ENCODE measurements around the gene GCNT1.
"Not testable (repeated sequence)": the region's sequence is repeated elsewhere in the genome, so short reads cannot be mapped to it uniquely, and the experiment has no call there.

GCNT1 gene

GRCh38 chr9:76490249-76490990, 31.4 kb downstream of the GCNT1 start:
- H3K9me3 ChIP-seq (ENCODE audit: control insufficient read depth, insufficient read depth, low read length) = no peaks in the 10 kb centered on the region
- H3K36me3 ChIP-seq (ENCODE audit: insufficient read depth, low read length) = no peaks in the 10 kb centered on the region
- H3K9ac ChIP-seq (ENCODE audit: low read depth, low read length) = no peak overlapping the region
- no peaks in the 10 kb centered on the region for H3K4me1 ChIP-seq (ENCODE audit: insufficient read depth, low read length)

GRCh38 chr9:76491056-76491455, 32.1 kb downstream of the GCNT1 start:
- not testable (repeated sequence) for H3K9ac ChIP-seq (ENCODE audit: low read depth, low read length); H3K36me3 ChIP-seq (ENCODE audit: insufficient read depth, low read length); H3K4me1 ChIP-seq (ENCODE audit: insufficient read depth, low read length); H3K9me3 ChIP-seq (ENCODE audit: control insufficient read depth, insufficient read depth, low read length)

- H3K9me3 ChIP-seq (ENCODE audit: control insufficient read depth, insufficient read depth, low read length); H3K9ac ChIP-seq (ENCODE audit: low read depth, low read length); H3K4me1 ChIP-seq (ENCODE audit: insufficient read depth, low read length); H3K36me3 ChIP-seq (ENCODE audit: insufficient read depth, low read length): not testable (repeated sequence)
Measured at GRCh38 chr9:76493496-76493895, 34.5 kb downstream of the GCNT1 start.

- no peak overlapping the region for H3K9ac ChIP-seq (ENCODE audit: low read depth, low read length)
Measured at GRCh38 chr9:76500061-76500460, 41.1 kb downstream of the GCNT1 start.

GRCh38 chr9:76502746-76503145, 43.8 kb downstream of the GCNT1 start:
- Histone ChIP-seq H3K4me1 (ENCODE audit: insufficient read depth, low read length) (no peaks in the 10 kb centered on the region), H3K9me3 (ENCODE audit: control insufficient read depth, insufficient read depth, low read length) (no peaks in the 10 kb centered on the region), H3K9ac (ENCODE audit: low read depth, low read length) (no peak overlapping the region), H3K36me3 (ENCODE audit: insufficient read depth, low read length) (no peaks in the 10 kb centered on the region)

More at GRCh38 chr9:76500061-76500460, 41.1 kb downstream of the GCNT1 start:
- no peaks in the 10 kb centered on the region for H3K9me3 ChIP-seq (ENCODE audit: control insufficient read depth, insufficient read depth, low read length)
- H3K36me3 ChIP-seq (ENCODE audit: insufficient read depth, low read length) = no peaks in the 10 kb centered on the region
- H3K4me1 ChIP-seq (ENCODE audit: insufficient read depth, low read length) = no peaks in the 10 kb centered on the region

GRCh38 chr9:76510041-76510440, 51.1 kb downstream of the GCNT1 start:
- no peak overlapping the region for H3K9ac ChIP-seq (ENCODE audit: low read depth, low read length)
- no peaks in the 10 kb centered on the region for H3K4me1 ChIP-seq (ENCODE audit: insufficient read depth, low read length)
- no peaks in the 10 kb centered on the region for H3K36me3 ChIP-seq (ENCODE audit: insufficient read depth, low read length)
- no peaks in the 10 kb centered on the region for H3K9me3 ChIP-seq (ENCODE audit: control insufficient read depth, insufficient read depth, low read length)

- no peaks in the 10 kb centered on the region for H3K36me3 ChIP-seq (ENCODE audit: insufficient read depth, low read length)
- no peak overlapping the region for H3K9ac ChIP-seq (ENCODE audit: low read depth, low read length)
- H3K9me3 ChIP-seq (ENCODE audit: control insufficient read depth, insufficient read depth, low read length) = no peaks in the 10 kb centered on the region
- H3K4me1 ChIP-seq (ENCODE audit: insufficient read depth, low read length) = no peaks in the 10 kb centered on the region
Measured at GRCh38 chr9:76510446-76510845, 51.5 kb downstream of the GCNT1 start.

- Histone ChIP-seq H3K36me3 (ENCODE audit: insufficient read depth, low read length) (no peaks in the 10 kb centered on the region), H3K9ac (ENCODE audit: low read depth, low read length) (no peak overlapping the region), H3K9me3 (ENCODE audit: control insufficient read depth, insufficient read depth, low read length) (no peaks in the 10 kb centered on the region), H3K4me1 (ENCODE audit: insufficient read depth, low read length) (no peaks in the 10 kb centered on the region)
Measured at GRCh38 chr9:76512826-76513225, 53.8 kb downstream of the GCNT1 start.

- H3K9me3 ChIP-seq (ENCODE audit: control insufficient read depth, insufficient read depth, low read length) = no peaks in the 10 kb centered on the region
- H3K4me1 ChIP-seq (ENCODE audit: insufficient read depth, low read length) = no peaks in the 10 kb centered on the region
- no peak overlapping the region for H3K9ac ChIP-seq (ENCODE audit: low read depth, low read length)
- H3K36me3 ChIP-seq (ENCODE audit: insufficient read depth, low read length) = no peaks in the 10 kb centered on the region
Measured at GRCh38 chr9:76516350-76516749, 57.4 kb downstream of the GCNT1 start.

GRCh38 chr9:76516871-76517270, 57.9 kb downstream of the GCNT1 start:
- no peaks in the 10 kb centered on the region for H3K9me3 ChIP-seq (ENCODE audit: control insufficient read depth, insufficient read depth, low read length)
- H3K9ac ChIP-seq (ENCODE audit: low read depth, low read length) = no peak overlapping the region
- no peaks in the 10 kb centered on the region for H3K4me1 ChIP-seq (ENCODE audit: insufficient read depth, low read length)
- H3K36me3 ChIP-seq (ENCODE audit: insufficient read depth, low read length) = no peaks in the 10 kb centered on the region

- Histone ChIP-seq H3K4me1 (ENCODE audit: insufficient read depth, low read length) (no peaks in the 10 kb centered on the region), H3K9ac (ENCODE audit: low read depth, low read length) (no peak overlapping the region), H3K36me3 (ENCODE audit: insufficient read depth, low read length) (no peaks in the 10 kb centered on the region), H3K9me3 (ENCODE audit: control insufficient read depth, insufficient read depth, low read length) (no peaks in the 10 kb centered on the region)
Measured at GRCh38 chr9:76519075-76519835, 60.3 kb downstream of the GCNT1 start.

GRCh38 chr9:76521244-76521681, 62.3 kb downstream of the GCNT1 start:
- no peak overlapping the region for H3K9ac ChIP-seq (ENCODE audit: low read depth, low read length)
- H3K4me1 ChIP-seq (ENCODE audit: insufficient read depth, low read length) = no peaks in the 10 kb centered on the region
- H3K9me3 ChIP-seq (ENCODE audit: control insufficient read depth, insufficient read depth, low read length) = no peaks in the 10 kb centered on the region
- no peaks in the 10 kb centered on the region for H3K36me3 ChIP-seq (ENCODE audit: insufficient read depth, low read length)

GRCh38 chr9:76521906-76522305, 62.9 kb downstream of the GCNT1 start:
- Histone ChIP-seq H3K36me3 (ENCODE audit: insufficient read depth, low read length) (no peaks in the 10 kb centered on the region), H3K9me3 (ENCODE audit: control insufficient read depth, insufficient read depth, low read length) (no peaks in the 10 kb centered on the region), H3K9ac (ENCODE audit: low read depth, low read length) (no peak overlapping the region), H3K4me1 (ENCODE audit: insufficient read depth, low read length) (no peaks in the 10 kb centered on the region)

- not testable (repeated sequence) for H3K9me3 ChIP-seq (ENCODE audit: control insufficient read depth, insufficient read depth, low read length); H3K9ac ChIP-seq (ENCODE audit: low read depth, low read length); H3K4me1 ChIP-seq (ENCODE audit: insufficient read depth, low read length); H3K36me3 ChIP-seq (ENCODE audit: insufficient read depth, low read length)
Measured at GRCh38 chr9:76523617-76524200, 64.7 kb downstream of the GCNT1 start.

- no peaks in the 10 kb centered on the region for H3K9me3 ChIP-seq (ENCODE audit: control insufficient read depth, insufficient read depth, low read length)
- H3K9ac ChIP-seq (ENCODE audit: low read depth, low read length) = no peak overlapping the region
- no peaks in the 10 kb centered on the region for H3K4me1 ChIP-seq (ENCODE audit: insufficient read depth, low read length)
- H3K36me3 ChIP-seq (ENCODE audit: insufficient read depth, low read length) = no peaks in the 10 kb centered on the region
Measured at GRCh38 chr9:76525196-76525595, 66.2 kb downstream of the GCNT1 start.
